ENCODE data around the gene STAT6.

The STAT6 gene

GRCh38 chr12:57150400-57151000, 39.3 kb upstream of the STAT6 start:
- DNase-seq (ENCODE audit: low read depth) = no peak
- H3K4me3 ChIP-seq (ENCODE audit: low read depth, low read length) = no peak overlapping the region
- TF ChIP-seq CTCF (IDR thresholded peaks at IDR 0.05; ENCODE audit: low read depth, low read length, missing control alignments) = no peak

GRCh38 chr12:57149245-57149900, 38.2 kb upstream of the STAT6 start:
- H3K4me3 ChIP-seq (ENCODE audit: low read depth, low read length) = no peak overlapping the region

GRCh38 chr12:57148469-57149244, 37.5 kb upstream of the STAT6 start:
- DNase-seq (ENCODE audit: low read depth) = no peak
- TF ChIP-seq CTCF (IDR thresholded peaks at IDR 0.05; ENCODE audit: low read depth, low read length, missing control alignments) = no peak
- H3K4me3 ChIP-seq (ENCODE audit: low read depth, low read length) = no peak overlapping the region

More at GRCh38 chr12:57149245-57149900, 38.2 kb upstream of the STAT6 start:
- DNase-seq (ENCODE audit: low read depth) = no peak
- TF ChIP-seq CTCF (IDR thresholded peaks at IDR 0.05; ENCODE audit: low read depth, low read length, missing control alignments) = no peak

GRCh38 chr12:57146961-57147944, 36.1 kb upstream of the STAT6 start, which contains the start of gene LRP1-AS:
LRP1-AS (minus strand) TSS chr12:57147619.
- DNase-seq (ENCODE audit: low read depth) = no peak
- no peak within 1 kb of the TSS for H3K4me3 ChIP-seq (ENCODE audit: low read depth, low read length)
- no peak for TF ChIP-seq CTCF (IDR thresholded peaks at IDR 0.05; ENCODE audit: low read depth, low read length, missing control alignments)

- no peak for DNase-seq (ENCODE audit: low read depth)
- TF ChIP-seq CTCF (IDR thresholded peaks at IDR 0.05; ENCODE audit: low read depth, low read length, missing control alignments) = no peak
- H3K4me3 ChIP-seq (ENCODE audit: low read depth, low read length) = no peak overlapping the region
These were observed 34.9 kb upstream of the STAT6 start for GRCh38 chr12:57146092-57146491.

- TF ChIP-seq CTCF (IDR thresholded peaks at IDR 0.05; ENCODE audit: low read depth, low read length, missing control alignments) = no peak
- H3K4me3 ChIP-seq (ENCODE audit: low read depth, low read length) = no peak overlapping the region
- no peak for DNase-seq (ENCODE audit: low read depth)
These were observed 34.4 kb upstream of the STAT6 start for GRCh38 chr12:57145460-57146059.
